ENCODE measurements around the gene TIPARP.
"Not testable (repeated sequence)": the region's sequence is repeated elsewhere in the genome, so short reads cannot be mapped to it uniquely, and the experiment has no call there.

TIPARP gene

DNA sequence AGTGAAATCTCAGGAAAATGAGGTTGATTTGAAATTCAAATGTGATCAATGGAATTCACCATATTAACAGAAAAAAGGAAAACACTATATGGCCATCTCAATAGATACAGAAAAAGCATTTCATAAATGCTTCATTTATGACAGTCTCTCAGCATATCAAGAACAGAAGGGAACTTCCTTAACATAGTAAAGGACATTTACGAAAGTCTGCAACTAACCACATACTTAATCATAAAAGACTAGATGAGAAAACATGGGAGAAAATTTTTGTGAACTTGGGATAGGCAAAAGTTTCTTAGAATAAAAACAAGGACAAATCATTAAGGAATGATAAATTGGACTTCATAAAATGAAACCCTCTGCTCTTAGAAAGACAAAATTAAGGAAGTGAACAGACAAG, 24.7 kb upstream of the TIPARP start:
- no peak overlapping the region for H3K27ac ChIP-seq
- in situ Hi-C loops (cut with HindIII; ENCODE audit: low pct_ligation_motif_present, low sequenced_read_pairs), result no loop called here
- no peak overlapping the region for H3K4me3 ChIP-seq (ENCODE audit: low read depth, low read length)
- no peaks in the 10 kb centered on the region for H3K36me3 ChIP-seq (replicated peaks)
- H3K27me3 ChIP-seq (replicated peaks), result no peaks in the 10 kb centered on the region
- TF ChIP-seq, protein P1, sequence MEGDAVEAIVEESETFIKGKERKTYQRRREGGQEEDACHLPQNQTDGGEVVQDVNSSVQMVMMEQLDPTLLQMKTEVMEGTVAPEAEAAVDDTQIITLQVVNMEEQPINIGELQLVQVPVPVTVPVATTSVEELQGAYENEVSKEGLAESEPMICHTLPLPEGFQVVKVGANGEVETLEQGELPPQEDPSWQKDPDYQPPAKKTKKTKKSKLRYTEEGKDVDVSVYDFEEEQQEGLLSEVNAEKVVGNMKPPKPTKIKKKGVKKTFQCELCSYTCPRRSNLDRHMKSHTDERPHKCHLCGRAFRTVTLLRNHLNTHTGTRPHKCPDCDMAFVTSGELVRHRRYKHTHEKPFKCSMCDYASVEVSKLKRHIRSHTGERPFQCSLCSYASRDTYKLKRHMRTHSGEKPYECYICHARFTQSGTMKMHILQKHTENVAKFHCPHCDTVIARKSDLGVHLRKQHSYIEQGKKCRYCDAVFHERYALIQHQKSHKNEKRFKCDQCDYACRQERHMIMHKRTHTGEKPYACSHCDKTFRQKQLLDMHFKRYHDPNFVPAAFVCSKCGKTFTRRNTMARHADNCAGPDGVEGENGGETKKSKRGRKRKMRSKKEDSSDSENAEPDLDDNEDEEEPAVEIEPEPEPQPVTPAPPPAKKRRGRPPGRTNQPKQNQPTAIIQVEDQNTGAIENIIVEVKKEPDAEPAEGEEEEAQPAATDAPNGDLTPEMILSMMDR (IDR thresholded peaks at IDR 0.05; ENCODE audit: low read depth, low read length, missing control alignments), result no peak
- DNase-seq, result no peak

DNA sequence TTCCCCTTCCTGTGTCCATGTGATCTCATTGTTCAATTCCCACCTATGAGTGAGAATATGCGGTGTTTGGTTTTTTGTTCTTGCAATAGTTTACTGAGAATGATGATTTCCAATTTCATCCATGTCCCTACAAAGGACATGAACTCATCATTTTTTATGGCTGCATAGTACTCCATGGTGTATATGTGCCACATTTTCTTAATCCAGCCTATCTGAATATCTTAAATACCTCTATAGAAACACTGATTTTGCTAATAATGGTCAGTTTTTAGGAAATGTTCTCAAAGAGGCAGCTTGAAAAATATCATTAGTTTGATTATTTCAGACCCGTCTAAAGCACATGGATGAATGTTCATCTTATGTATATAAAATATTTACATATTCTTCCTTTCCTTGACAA, 21.7 kb upstream of the TIPARP start:
- H3K27me3 ChIP-seq (replicated peaks); DNase-seq; H3K4me3 ChIP-seq (ENCODE audit: low read depth, low read length); in situ Hi-C loops (cut with HindIII; ENCODE audit: low pct_ligation_motif_present, low sequenced_read_pairs); H3K27ac ChIP-seq; H3K36me3 ChIP-seq (replicated peaks): not testable (repeated sequence)

DNA sequence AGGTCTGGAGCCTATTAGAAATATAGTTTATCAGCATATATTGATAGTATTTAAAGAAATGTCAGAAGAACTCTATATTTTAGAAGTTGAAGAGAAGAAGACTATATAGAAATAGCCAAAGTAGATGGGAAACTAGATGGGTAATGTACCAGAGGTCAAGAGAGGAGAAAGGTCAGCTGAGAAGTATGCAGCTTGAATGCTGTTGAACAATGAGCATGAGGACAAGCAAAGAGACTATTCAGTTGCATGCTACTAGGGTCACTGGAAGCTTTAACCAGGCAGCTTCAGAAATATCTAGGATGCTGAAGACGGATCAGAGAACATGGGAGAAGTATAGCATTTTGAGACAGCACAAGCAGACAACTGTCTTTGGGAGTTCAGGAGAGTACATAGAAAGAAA, 19.6 kb upstream of the TIPARP start:
- DNase-seq, result no peak
- in situ Hi-C loops (cut with HindIII; ENCODE audit: low pct_ligation_motif_present, low sequenced_read_pairs), result no loop called here
- Histone ChIP-seq H3K27ac (no peak overlapping the region), H3K36me3 (replicated peaks) (no peaks in the 10 kb centered on the region), H3K4me3 (ENCODE audit: low read depth, low read length) (no peak overlapping the region), H3K27me3 (replicated peaks) (no peaks in the 10 kb centered on the region)
- TF ChIP-seq, protein P1 (IDR thresholded peaks at IDR 0.05; ENCODE audit: low read depth, low read length, missing control alignments), result no peak

DNA sequence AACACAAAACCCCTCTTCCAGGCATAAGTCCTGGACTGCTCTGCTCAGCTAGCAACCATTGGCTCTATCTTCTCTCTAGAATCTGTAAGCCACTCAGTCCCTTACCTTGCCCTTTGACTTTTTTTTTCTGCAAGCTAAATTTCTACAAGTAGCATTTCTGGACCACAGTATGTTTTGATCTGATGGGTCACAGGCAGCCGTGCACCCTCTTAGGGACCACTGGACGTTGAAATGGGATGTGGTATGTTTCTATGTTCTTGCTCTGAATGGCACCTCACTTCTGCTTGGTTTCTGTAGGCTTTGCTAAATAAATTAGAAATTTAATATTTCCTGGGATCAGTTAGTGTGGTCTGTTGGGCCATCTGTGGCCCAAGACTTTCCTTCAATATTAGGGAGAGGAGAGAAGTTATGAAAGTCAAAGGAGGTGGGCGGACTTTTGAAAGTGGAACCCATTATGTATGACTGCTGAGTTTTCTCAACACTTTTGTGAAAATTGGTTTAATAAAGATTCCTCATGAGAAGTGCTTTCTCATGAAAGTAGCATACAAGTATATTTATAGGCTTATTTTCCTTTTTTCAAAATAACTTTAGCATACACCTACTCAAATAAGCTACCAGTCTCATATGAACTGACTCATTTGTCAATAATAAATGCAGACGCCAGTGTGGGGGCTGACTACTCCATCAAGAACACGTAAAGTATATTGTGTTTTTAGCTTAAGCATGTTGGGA, 18.4 kb upstream of the TIPARP start:
- Histone ChIP-seq H3K27me3 (replicated peaks) (no peaks in the 10 kb centered on the region), H3K36me3 (replicated peaks) (no peaks in the 10 kb centered on the region), H3K4me3 (ENCODE audit: low read depth, low read length) (no peak overlapping the region), H3K27ac (no peak overlapping the region)
- in situ Hi-C loops (cut with HindIII; ENCODE audit: low pct_ligation_motif_present, low sequenced_read_pairs), result no loop called here
- TF ChIP-seq, protein P1 (IDR thresholded peaks at IDR 0.05; ENCODE audit: low read depth, low read length, missing control alignments), result no peak
- no peak for DNase-seq

DNA sequence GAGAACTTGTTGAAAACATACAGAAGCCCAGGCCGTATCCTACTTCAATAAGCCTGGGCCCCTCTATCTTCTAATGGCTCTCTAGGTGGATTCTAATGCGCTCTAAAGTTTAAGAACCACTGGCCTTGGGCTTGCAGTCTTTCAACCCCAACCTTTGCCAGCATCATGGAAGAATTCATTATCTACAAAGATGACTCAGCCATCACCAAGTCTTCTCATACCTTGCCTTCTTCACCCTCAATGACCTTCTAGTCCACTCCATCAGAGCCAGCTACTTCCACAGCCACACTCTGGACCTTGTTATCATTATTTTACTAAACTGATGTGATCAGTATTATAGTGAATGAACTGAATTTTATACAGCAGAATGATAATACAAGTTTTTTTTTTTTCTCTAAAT, 16.9 kb upstream of the TIPARP start:
- Histone ChIP-seq H3K27ac (no peak overlapping the region), H3K36me3 (replicated peaks) (no peaks in the 10 kb centered on the region), H3K4me3 (ENCODE audit: low read depth, low read length) (no peak overlapping the region), H3K27me3 (replicated peaks) (no peaks in the 10 kb centered on the region)
- in situ Hi-C loops (cut with HindIII; ENCODE audit: low pct_ligation_motif_present, low sequenced_read_pairs), result no loop called here
- DNase-seq, result no peak
- TF ChIP-seq, protein P1 (IDR thresholded peaks at IDR 0.05; ENCODE audit: low read depth, low read length, missing control alignments), result no peak

DNA sequence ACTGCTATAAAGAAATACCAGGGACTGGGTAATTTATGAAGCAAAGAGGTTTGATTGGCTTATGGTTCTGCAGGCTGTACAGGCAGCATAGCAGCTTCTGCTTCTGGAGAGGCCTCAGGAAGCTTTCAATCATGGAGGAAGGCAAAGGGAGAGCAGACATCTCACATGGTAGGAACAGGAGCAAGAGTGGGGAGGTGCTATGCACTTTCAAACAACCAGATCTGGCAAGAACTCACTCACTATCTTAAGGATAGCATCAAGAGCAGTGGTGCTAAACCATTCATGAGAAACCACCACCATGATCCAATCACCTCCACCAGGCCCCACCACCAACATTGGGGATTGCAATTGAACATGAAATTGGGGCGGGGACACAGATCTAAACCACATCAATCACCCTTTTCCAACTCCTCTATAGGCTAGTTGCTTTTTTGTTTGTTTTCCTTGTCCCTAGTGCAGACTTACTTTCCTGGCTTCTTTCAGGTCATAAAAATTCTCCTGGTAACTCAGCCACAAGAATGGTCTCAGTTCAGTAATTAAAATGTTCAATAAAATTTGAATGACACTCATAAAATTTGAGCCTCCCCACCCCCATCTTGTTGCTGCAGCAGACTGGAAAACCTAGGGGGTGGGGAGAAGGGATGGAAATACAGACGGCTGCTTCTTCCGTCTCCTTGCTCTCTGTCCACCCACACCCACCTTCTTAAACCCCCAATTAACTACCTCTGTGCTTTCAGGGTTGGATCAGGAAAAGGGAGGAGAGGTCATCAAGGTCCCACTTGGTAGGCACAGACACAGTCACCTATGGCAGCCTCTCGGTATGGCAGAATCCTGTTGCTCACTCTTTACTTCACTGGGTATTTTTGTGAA, 16.3 kb upstream of the TIPARP start:
- TF ChIP-seq, protein P1 (IDR thresholded peaks at IDR 0.05; ENCODE audit: low read depth, low read length, missing control alignments), result no peak
- H3K27ac ChIP-seq, result no peak overlapping the region
- in situ Hi-C loops (cut with HindIII; ENCODE audit: low pct_ligation_motif_present, low sequenced_read_pairs), result no loop called here

More for the DNA sequence above, 16.3 kb upstream of the TIPARP start:
- no peaks in the 10 kb centered on the region for H3K36me3 ChIP-seq (replicated peaks)
- DNase-seq, result no peak
- no peak overlapping the region for H3K4me3 ChIP-seq (ENCODE audit: low read depth, low read length)
- no peaks in the 10 kb centered on the region for H3K27me3 ChIP-seq (replicated peaks)

Measured in brain microvascular endothelial cell (primary cell).